Islet precursor cell (in vitro differentiated cells): ENCODE results near the gene IGF2.

ENCODE experiments used
- DNase-seq: peaks from one replicate; pipeline ENCODE4 v3.0.0-alpha.2; 2018

IGF2 gene

DNA sequence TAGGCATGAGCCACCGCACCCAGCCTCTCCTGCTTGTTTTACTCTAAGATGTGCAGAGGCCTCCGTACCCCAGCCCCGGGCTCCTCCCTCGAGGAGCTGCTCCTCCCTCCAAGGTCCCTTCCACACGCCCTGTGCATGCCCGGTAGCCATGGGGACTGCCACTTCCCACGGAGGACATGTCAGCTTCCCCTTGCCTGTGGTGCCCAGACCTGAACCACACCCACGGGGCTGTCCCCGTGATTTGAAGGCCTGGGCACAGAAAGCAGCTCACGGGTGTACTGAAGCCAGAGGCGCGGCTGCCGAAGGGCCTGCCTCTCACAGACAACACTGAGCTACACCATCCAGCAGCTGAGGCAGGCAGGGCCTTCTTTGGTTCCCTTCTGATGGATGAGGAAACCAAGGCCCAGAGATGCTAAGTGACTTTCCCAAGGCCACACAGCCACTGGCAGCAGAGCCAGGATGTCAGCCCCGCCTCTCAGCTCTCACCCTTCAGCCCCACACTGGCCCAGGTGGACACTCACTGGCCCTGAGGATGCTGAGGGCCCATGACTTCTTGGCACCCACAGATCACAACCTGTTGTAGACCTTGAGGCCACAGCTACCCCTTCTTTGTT, 14.5 kb upstream of the IGF2 start:
- DNase-seq, result no peak

- DNase-seq, result peak; percentile 87
Observed at GRCh38 chr11:2151500-2152257, 12.5 kb upstream of the IGF2 start.

DNA sequence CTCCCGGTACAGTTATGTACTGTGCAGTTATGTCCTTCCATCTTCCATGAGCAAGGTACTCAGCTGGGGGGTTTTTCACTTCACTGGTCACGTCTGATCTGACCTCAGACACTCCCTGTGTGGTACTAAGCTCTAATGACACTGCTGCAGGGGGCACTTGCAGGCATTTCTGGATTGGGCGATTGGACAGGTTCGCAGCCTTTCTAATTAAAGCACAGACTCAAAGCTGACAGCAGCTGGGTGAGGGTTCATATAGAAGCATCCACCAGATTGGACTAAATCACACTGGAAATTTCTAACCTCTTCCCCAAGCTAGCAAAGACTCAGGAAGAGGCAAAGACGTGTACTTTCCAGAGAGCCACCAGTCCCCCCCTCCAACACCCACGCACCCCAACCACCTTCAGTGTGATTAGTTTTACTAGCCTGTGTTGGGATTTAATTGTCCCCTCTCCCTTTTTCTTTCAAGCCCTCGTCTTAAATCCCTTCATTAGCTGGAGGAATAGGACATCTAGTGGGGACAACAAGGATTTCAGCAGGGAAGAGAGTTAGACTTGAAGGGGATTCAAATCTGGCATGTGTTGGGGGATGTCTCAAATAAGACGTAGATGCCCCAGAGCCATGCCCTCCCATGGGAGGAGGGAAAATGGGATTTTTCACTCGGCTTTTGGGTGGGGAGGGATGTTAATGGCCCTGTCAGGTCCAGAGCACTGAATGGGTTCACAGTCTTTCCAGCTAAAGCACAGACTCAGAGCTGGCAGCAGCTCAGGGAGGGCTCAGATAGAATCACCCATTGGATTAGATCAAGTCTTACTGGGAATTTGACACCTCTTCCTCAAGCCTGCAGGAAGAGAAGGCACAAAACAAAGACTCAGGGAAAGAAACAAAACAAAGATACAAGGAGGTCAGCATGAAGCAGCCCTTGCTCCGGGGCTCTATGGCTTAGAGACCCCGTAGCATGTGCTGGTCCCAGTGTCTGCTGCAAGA, 11.0 kb upstream of the IGF2 start:
- DNase-seq, result no peak

DNA sequence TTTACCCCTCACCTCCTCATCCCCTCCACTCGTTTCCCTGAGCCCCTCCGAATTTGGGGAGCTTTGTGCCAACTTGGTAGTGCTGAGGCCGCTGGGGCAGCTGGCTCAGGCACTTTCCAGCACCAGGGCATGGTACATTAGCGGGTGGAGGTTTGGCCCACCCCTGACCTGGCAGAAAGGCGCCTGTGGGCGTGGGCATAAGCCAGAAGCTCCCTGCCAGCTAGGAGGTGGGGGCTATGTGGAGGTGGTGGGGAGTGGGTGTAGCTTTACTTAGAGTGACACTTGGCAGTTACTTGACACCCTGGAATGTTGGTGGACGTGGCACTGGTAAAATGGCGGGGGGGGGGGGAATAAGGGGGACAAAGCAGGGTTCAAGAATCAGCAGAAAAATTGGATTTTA, 10.3 kb upstream of the IGF2 start:
- DNase-seq, result no peak

DNA sequence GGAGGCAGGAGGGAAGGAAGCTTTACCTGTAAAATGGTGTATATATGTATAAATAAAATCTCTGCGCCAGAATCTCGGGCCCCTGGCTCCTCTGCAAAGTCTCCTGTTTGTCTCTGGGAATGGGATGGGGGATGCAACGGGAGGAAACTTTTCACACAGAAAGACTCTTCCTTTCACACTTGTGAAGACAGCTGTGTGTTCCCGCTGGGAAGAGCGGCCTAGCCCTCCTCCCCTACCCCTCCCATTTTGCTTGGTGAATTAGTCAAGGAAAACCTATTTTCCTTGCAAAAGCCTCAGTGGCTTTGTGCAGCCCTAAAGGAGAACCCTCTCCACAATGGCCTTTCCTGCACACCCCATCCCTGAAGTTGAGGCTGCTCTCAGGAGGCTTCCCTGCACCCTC, 9.4 kb upstream of the IGF2 start:
- DNase-seq, result no peak

- no peak for DNase-seq
Observed at GRCh38 chr11:2147391-2147790, 8.2 kb upstream of the IGF2 start.

- no peak for DNase-seq
Observed at GRCh38 chr11:2146051-2146450, 6.9 kb upstream of the IGF2 start.

GRCh38 chr11:2144544-2145248, 5.5 kb upstream of the IGF2 start:
- DNase-seq, result no peak

DNA sequence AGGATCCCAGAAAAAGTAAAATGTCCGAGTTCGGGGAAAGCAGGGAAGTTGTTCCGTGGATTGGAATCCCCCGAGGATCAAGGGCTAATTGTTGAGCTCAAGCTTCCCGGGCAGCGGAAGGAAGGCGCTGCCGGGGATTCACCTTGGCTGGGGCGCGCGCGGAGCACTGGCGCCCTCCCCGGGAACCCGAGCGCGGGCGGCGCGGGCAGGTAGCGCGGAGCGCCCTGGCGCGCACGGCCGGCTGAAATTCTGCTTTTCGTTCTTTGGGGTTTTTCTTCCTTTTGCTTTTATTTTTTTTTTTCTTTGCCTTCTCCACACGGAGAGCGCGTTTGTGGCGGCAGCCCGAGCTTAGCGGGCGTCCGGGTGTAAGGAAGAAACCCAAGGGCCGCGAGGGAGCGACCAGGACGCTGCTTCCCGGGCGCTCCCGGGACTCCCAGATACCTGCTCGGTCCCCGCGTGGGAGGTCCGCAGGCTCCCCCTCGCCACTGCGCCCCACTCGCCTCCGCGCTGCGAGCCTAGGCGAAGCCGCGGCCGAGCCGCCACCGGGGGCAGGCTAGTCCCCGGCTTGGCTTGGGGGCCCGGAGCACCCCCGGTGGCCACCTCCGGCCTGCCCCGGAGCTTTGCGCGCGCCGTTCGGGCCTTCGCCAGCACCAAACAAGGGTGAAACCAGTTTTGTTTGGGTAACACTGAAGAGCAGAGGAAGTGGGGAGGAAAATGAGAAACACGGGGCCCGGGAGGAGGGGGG, 4.8 kb upstream of the IGF2 start:
- DNase-seq, result no peak

DNA sequence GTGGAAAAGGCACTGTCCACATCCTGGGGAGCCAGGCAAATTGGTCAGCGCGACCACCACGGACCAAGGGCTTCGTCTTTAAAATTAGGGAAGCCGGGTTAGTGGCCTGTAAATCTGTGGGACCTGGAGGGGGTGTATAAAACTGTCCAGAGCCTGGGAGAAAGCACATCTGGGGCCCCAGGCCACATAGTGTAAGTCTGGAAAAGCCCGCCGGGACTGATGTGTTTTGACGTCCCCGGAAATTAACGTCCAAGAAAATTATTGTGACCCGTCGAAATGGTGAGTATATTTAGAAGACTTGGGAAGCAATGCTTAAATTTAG, 4.2 kb upstream of the IGF2 start:
- no peak for DNase-seq

DNA sequence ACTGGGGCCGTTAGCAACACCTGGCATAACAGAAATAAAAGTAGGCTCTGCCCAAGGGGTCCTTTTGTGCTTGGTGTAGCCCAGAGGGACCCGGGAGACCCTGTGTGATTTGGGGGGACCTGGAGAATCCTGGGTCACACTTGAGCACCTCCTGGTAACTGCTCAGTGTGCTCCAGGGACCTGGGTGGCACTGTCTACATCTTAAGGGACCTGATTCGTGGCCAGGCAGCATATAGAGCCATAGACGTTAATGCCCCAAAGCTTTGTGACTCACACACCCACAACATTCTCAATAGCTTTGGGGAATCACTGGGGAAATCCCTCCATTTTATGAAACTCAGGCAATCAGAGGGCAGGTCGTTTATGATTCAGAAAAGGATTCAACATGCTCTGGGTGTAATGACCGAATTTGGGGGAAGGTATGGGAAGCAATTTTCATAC, 3.6 kb upstream of the IGF2 start:
- DNase-seq, result no peak

- no peak for DNase-seq
Observed at GRCh38 chr11:2142300-2142759, 3.1 kb upstream of the IGF2 start.

- no peak for DNase-seq
Observed at GRCh38 chr11:2140411-2141400, 1.5 kb upstream of the IGF2 start.

DNA sequence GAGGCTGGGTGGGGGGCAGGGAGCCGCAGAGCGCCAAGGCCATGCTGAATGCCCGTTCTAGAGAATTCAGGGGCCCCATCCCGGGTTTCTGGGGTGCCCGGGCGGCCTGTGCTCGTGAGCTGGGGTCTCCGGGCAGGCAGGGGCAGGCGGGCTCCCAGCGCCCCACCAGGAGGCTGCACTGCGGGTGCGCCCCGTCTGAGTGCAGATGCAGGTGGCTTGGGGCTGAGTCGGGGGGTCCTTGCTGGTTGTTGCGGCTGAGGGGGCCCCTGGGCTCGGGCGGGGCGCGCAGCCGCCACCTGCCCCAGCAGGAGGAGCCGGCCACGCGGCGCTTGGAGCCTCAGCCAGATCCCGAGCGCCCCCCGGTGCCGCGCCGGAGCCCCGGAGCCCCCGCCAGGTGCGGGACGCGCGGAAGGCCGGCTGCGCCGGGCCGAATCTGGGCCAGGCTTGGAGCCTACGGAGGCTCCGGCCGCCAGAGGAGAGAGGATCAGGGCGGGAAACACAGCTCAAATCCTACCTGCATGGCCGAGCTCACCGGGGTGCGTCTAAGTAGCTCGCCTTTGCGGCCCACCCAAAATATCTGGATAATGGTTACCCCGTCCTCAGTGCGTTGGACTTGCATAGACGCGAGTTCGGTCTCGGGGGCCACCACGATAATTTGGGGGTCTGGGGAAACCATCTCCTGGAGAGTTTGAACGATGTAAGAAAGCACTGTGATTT, 590 bp upstream of the IGF2 start:
- no peak for DNase-seq

GRCh38 chr11:2138431-2139122, 612 bp downstream of the IGF2 start:
- no peak for DNase-seq

- DNase-seq, result no peak
Observed at GRCh38 chr11:2138068-2138430, 1.1 kb downstream of the IGF2 start.

DNA sequence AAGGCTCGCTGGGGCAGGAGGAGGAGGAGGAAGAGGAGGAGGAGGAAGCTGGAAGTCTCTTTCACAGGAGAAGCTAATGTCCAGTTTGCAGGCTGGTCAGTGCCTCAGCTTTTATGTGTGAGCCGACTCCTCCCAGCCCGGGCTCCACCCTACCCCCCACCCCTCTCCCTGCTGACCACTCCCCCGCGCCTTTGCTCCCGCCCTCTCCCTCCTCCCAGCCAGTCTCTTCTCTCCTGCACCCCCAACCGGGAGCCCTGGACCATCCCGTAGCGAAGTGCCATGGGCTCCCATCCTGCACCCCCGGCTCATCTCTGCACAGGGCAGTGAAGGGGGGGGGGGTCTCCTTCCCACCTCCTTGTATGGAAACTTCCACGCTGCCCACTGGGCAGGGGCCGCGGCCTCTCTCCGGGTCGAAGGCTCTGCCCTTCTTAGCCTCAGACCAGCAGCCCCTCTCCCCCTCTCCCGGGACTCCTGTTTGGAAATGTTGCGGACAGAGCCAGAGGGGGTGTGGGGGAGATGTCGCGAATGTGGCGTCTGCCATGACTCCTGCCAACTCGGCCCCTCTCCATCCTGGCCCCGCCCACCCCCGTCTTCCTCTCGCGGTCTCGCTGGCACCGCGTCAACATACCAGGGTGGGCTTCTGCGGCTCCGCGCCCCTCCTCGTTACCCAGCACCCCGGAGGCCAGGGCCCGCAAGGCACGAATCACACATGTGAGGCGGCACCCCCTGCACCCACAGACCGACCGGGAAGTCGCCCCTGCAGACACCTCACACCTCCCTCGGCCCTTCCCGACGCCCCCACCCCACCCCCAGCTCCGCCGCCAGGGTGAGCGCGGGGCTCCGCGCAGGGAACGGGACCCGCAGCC, 1.8 kb downstream of the IGF2 start:
- DNase-seq, result peak; percentile 89

DNA sequence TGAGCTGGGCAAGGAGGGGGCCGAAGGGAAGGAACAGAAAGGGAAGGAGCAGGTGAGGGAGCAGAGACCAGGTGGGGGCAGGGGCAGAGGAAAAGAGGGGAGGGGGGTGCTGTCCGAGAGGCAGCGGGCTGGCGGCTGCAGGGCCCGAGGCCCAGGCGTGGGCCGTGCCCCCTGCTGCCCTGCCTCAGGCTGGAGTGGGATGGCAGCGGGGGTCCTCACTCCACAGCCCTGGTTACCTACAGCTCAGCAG, 2.3 kb downstream of the IGF2 start:
- no peak for DNase-seq
